ENCODE results near the gene CRAMP1. TPM values are rescaled to one million over a fixed set of nuclear protein-coding genes. Genes with fewer than 3 reads are reported as not detected.

Gene CRAMP1
- polyA plus RNA-seq, 2 of the 4 experiments (the other 2 are of a cell fraction): 6.5 to 9.1 TPM

GRCh38 chr16:1602285-1602684 lies 9.9 kb upstream of the CRAMP1 start:
- Histone ChIP-seq H3K4me3 (no peak overlapping the region), H3K27ac (no peak overlapping the region), H3K9me3 (no peaks in the 10 kb centered on the region), H3K4me2 (no peak overlapping the region), H3K4me1 (no peaks in the 10 kb centered on the region)
- no peak for FAIRE-seq
- 92% methylated on average over 20 of the region's 20 CpGs for WGBS (ENCODE audit: missing lambda C conversion rate)
- no peak for TF ChIP-seq EHF (CRISPR knock-in tag; IDR thresholded peaks at IDR 0.05)
- no peak for TF ChIP-seq FOSL2 (IDR thresholded peaks at IDR 0.05)
- no peak for TF ChIP-seq FOSL2 (CRISPR knock-in tag; IDR thresholded peaks at IDR 0.05)
- no peak for TF ChIP-seq RARB (CRISPR knock-in tag; IDR thresholded peaks at IDR 0.05)
- no peak for TF ChIP-seq POLR2AphosphoS2 (conservative IDR thresholded peaks at IDR 0.05; ENCODE audit: low read length)
- no peak for TF ChIP-seq ATOH8 (CRISPR knock-in tag; IDR thresholded peaks at IDR 0.05; ENCODE audit: low read depth)
- TF ChIP-seq RNF2 (IDR thresholded peaks at IDR 0.05; ENCODE audit: borderline replicate concordance, low read depth): no peak
- ATAC-seq: no peak
- ChIA-PET POLR2A (interaction anchor here (0.6 to 1.5 kb wide), 2 partner anchors 9 to 89 kb away, joined by 3 read pairs; partner anchors contain the start of gene IFT140), CTCF (interaction anchor here (1.0 to 2.4 kb wide), 4 partner anchors 16 to 153 kb away, joined by 3 to 7 read pairs (median 4); partner anchors contain the start of gene MAPK8IP3)
- no peak for DNase-seq (ENCODE audit: low read depth in 1 of 2, low spot score in 1 of 2)

- ChIA-PET CTCF (interaction anchor here (1.3 kb wide), 1 partner anchor 16 kb away, joined by 3 read pairs; no protein-coding TSS in a partner anchor), POLR2A (no interaction called here)
- ATAC-seq (no peak), FAIRE-seq (no peak), DNase-seq (ENCODE audit: low read depth in 1 of 2, low spot score in 1 of 2) (no peak)
- Histone ChIP-seq H3K4me3 (no peak overlapping the region), H3K9me3 (no peaks in the 10 kb centered on the region), H3K4me2 (no peak overlapping the region), H3K4me1 (peaks cover 6% of the 10 kb centered on the region; the same call in 2 of the 3 replicates), H3K27ac (no peak overlapping the region)
- WGBS (ENCODE audit: missing lambda C conversion rate): 87% methylated on average over 9 of the region's 10 CpGs
- no peak for TF ChIP-seq USF2 (IDR thresholded peaks at IDR 0.05)
- peak; percentile 13 for TF ChIP-seq MAFK (IDR thresholded peaks at IDR 0.05; ENCODE audit: partially characterized antibody)
- TF ChIP-seq HOXB13 (CRISPR knock-in tag; IDR thresholded peaks at IDR 0.05; ENCODE audit: low read depth): no peak
Observed at GRCh38 chr16:1606774-1607173, 5.4 kb upstream of the CRAMP1 start.

GRCh38 chr16:1607971-1608370 lies 4.2 kb upstream of the CRAMP1 start:
- Histone ChIP-seq H3K4me1 (peaks cover 6% of the 10 kb centered on the region; the same call in 2 of the 3 replicates), H3K4me3 (no peak overlapping the region), H3K4me2 (no peak overlapping the region), H3K27ac (no peak overlapping the region), H3K9me3 (no peaks in the 10 kb centered on the region)
- 87% methylated on average over 6 of the region's 6 CpGs for WGBS (ENCODE audit: missing lambda C conversion rate)
- CTCF ChIA-PET: interaction anchor here (1.1 to 1.2 kb wide), 2 partner anchors 64 to 98 kb away, joined by 3 read pairs; partner anchors contain the start of gene MAPK8IP3
- FAIRE-seq (no peak), DNase-seq (ENCODE audit: low read depth in 1 of 2, low spot score in 1 of 2) (no peak), ATAC-seq (no peak)
- POLR2A ChIA-PET: no interaction called here
- TF ChIP-seq TFCP2L1 (CRISPR knock-in tag; IDR thresholded peaks at IDR 0.05): no peak
- no peak for TF ChIP-seq ZNF302 (CRISPR knock-in tag; IDR thresholded peaks at IDR 0.05)
- no peak for TF ChIP-seq CBX8 (IDR thresholded peaks at IDR 0.05)
- no peak for TF ChIP-seq HOXA7 (CRISPR knock-in tag; IDR thresholded peaks at IDR 0.05)
- TF ChIP-seq NR3C1 (IDR thresholded peaks at IDR 0.05): no peak
- no peak for TF ChIP-seq ZC3H11A (IDR thresholded peaks at IDR 0.05)
- no peak for TF ChIP-seq FOSB (CRISPR knock-in tag; IDR thresholded peaks at IDR 0.05)
- no peak for TF ChIP-seq REST (IDR thresholded peaks at IDR 0.05)
- no peak for TF ChIP-seq BHLHE40 (IDR thresholded peaks at IDR 0.05; ENCODE audit: low read depth, low read length)
- no peak for TF ChIP-seq PHF8 (IDR thresholded peaks at IDR 0.05; ENCODE audit: borderline replicate concordance, low read depth)
- TF ChIP-seq HOXB13 (CRISPR knock-in tag; IDR thresholded peaks at IDR 0.05; ENCODE audit: low read depth): no peak
